Middle frontal gyrus (tissue), 1 donor: Measurements from ENCODE around the gene ALG3.

Experiments
- DNase-seq: peaks from one replicate; pipeline ENCODE4 v3.0.0-alpha.2; 2015; ENCODE audit warnings: low spot score; ENCODE audit errors: extremely low spot score

ALG3 gene

GRCh38 chr3:184259878-184260723 lies 11.3 kb upstream of the ALG3 start:
- no peak for DNase-seq

GRCh38 chr3:184259396-184259877 lies 10.7 kb upstream of the ALG3 start:
- no peak for DNase-seq

- no peak for DNase-seq
Observed at GRCh38 chr3:184258926-184259325, 10.2 kb upstream of the ALG3 start.

- DNase-seq, result peak; percentile 12
Observed at GRCh38 chr3:184257083-184257915, 8.5 kb upstream of the ALG3 start.

GRCh38 chr3:184255291-184256039 lies 6.7 kb upstream of the ALG3 start:
- DNase-seq, result no peak

- DNase-seq, result peak; percentile 77
Observed at GRCh38 chr3:184250167-184250828, 1.5 kb upstream of the ALG3 start.

GRCh38 chr3:184249412-184250166 lies 827 bp upstream of the ALG3 start, which contains the start of gene EEF1AKMT4:
EEF1AKMT4 (plus strand) TSS chr3:184249672; CDS start chr3:184249695, 23 bp downstream.
- DNase-seq, result peak; percentile 89

- DNase-seq, result no peak
Observed at GRCh38 chr3:184242297-184242685, 6.5 kb downstream of the ALG3 start.

GRCh38 chr3:184241447-184242296 lies 7.1 kb downstream of the ALG3 start:
- DNase-seq, result no peak

- DNase-seq, result no peak
Observed at GRCh38 chr3:184241141-184241446, 7.7 kb downstream of the ALG3 start.

- no peak for DNase-seq
Observed at GRCh38 chr3:184240384-184241140, 8.2 kb downstream of the ALG3 start.

- DNase-seq, result no peak
Observed at GRCh38 chr3:184239708-184240107, 9.1 kb downstream of the ALG3 start.

GRCh38 chr3:184239221-184239620 lies 9.5 kb downstream of the ALG3 start:
- no peak for DNase-seq

- no peak for DNase-seq
Observed at GRCh38 chr3:184238246-184238818, 10.4 kb downstream of the ALG3 start.

GRCh38 chr3:184237807-184238206 lies 11.0 kb downstream of the ALG3 start:
- no peak for DNase-seq

GRCh38 chr3:184237211-184237610 lies 11.6 kb downstream of the ALG3 start:
- no peak for DNase-seq

- no peak for DNase-seq
Observed at GRCh38 chr3:184236636-184237035, 12.1 kb downstream of the ALG3 start.

- DNase-seq, result no peak
Observed at GRCh38 chr3:184236033-184236410, 12.7 kb downstream of the ALG3 start.
